Neural cell (in vitro differentiated cells): Measurements from ENCODE around the gene CARS2. TPM values are rescaled to one million over a fixed set of nuclear protein-coding genes. Genes with fewer than 3 reads are reported as not detected.

Experiments
- H2AFZ ChIP-seq: fragments of 200-600, 300-800 bp; sonication (generic), shearing (Covaris generic); 2 replicates; pipeline ENCODE4 v1.6.0; 2014; ENCODE audit warnings: low read depth, mild to moderate bottlenecking, antibody characterized with exemption, low read length, moderate library complexity
- H3F3A ChIP-seq: fragments of 200-600 bp; shearing (Covaris generic); 2 replicates; pipeline ENCODE4 v1.6.1; 2016; ENCODE audit warnings: mild to moderate bottlenecking, moderate library complexity, mixed read lengths, antibody characterized with exemption, low read length; ENCODE audit not compliant: insufficient read depth, poor library complexity, severe bottlenecking
- H3K27ac ChIP-seq: fragments of 200-600, 300-800 bp; sonication (generic), shearing (Covaris generic); 2 replicates; pipeline ENCODE4 v1.5.1; 2014; ENCODE audit warnings: mild to moderate bottlenecking, low read length, moderate library complexity
- H3K27me3 ChIP-seq: fragments of 300-800, 200-600 bp; sonication (generic), shearing (Covaris generic); 2 replicates; pipeline ENCODE4 v1.6.0; 2014; ENCODE audit warnings: mild to moderate bottlenecking, low read depth, low read length, moderate library complexity; ENCODE audit not compliant: insufficient read depth
- H3K36me3 ChIP-seq: fragments of 300-800, 200-600 bp; sonication (generic), shearing (Covaris generic); 2 replicates; pipeline ENCODE4 v1.5.1; 2014; ENCODE audit warnings: mild to moderate bottlenecking, antibody characterized with exemption, low read length, moderate library complexity; ENCODE audit not compliant: insufficient read depth
- H3K4me2 ChIP-seq: fragments of 300-800, 200-600 bp; sonication (generic), shearing (Covaris generic); 2 replicates; pipeline ENCODE4 v1.6.0; 2014; ENCODE audit warnings: mild to moderate bottlenecking, low read length
- H3K4me3 ChIP-seq: fragments of 300-800, 200-600 bp; sonication (generic), shearing (Covaris generic); 2 replicates; pipeline ENCODE4 v1.5.1; 2014; ENCODE audit warnings: mild to moderate bottlenecking, low read length, moderate library complexity
- H3K79me2 ChIP-seq: fragments of 200-600 bp; shearing (Covaris generic); replicated peaks from 2 replicates; pipeline ENCODE4 v1.6.0; 2014; ENCODE audit warnings: mild to moderate bottlenecking, low read length, moderate library complexity; ENCODE audit not compliant: insufficient read depth
- H3K9ac ChIP-seq: fragments of 300-800, 200-600 bp; sonication (generic), shearing (Covaris generic); 2 replicates; pipeline ENCODE4 v1.6.1; 2016; ENCODE audit warnings: mild to moderate bottlenecking, low read length, mixed read lengths
- H3K9me2 ChIP-seq: fragments of 200-600 bp; shearing (Covaris generic); 2 replicates; pipeline ENCODE4 v1.6.1; 2016; ENCODE audit warnings: mild to moderate bottlenecking, low read length, mixed read lengths; ENCODE audit not compliant: insufficient read depth
- H3K9me3 ChIP-seq: fragments of 200-600, 300-800 bp; sonication (generic), shearing (Covaris generic); 2 replicates; pipeline ENCODE4 v1.6.1; 2016; ENCODE audit warnings: mild to moderate bottlenecking, mixed run types, low read length, moderate library complexity, mixed read lengths
- H4K20me1 ChIP-seq: fragments of 200-600 bp; shearing (Covaris generic); 2 replicates; pipeline ENCODE4 v1.6.1; 2016; ENCODE audit warnings: mild to moderate bottlenecking, mixed run types; ENCODE audit not compliant: insufficient read depth
- EP300 ChIP-seq: fragments of 450-650 bp; conservative IDR thresholded peaks from 2 replicates; pipeline ENCODE4 v1.6.1; 2014; ENCODE audit warnings: antibody characterized with exemption, mild to moderate bottlenecking, moderate library complexity; ENCODE audit not compliant: poor library complexity, severe bottlenecking
- EZH2 ChIP-seq: fragments of 200-600, 300-800 bp; shearing (Covaris generic), sonication (generic); IDR thresholded peaks from 2 replicates; pipeline ENCODE4 v1.6.1; 2014; ENCODE audit warnings: antibody characterized with exemption, low read length, borderline replicate concordance, mild to moderate bottlenecking; ENCODE audit not compliant: insufficient read depth, poor library complexity, severe bottlenecking
- MXI1 ChIP-seq: fragments of 450-650 bp; conservative IDR thresholded peaks from 2 replicates; pipeline ENCODE4 v1.6.1; 2014; ENCODE audit warnings: antibody characterized with exemption, mild to moderate bottlenecking; ENCODE audit not compliant: poor library complexity, severe bottlenecking
- POLR2AphosphoS5 ChIP-seq: IDR thresholded peaks from 2 replicates; pipeline ENCODE4 v1.6.1; 2012
- RAD21 ChIP-seq: fragments of 450-650 bp; conservative IDR thresholded peaks from 2 replicates; pipeline ENCODE4 v1.6.1; 2014; ENCODE audit warnings: antibody characterized with exemption, mild to moderate bottlenecking, moderate library complexity
- SMC3 ChIP-seq: fragments of 450-650 bp; conservative IDR thresholded peaks from 2 replicates; pipeline ENCODE4 v1.6.1; 2014; ENCODE audit warnings: antibody characterized with exemption, mild to moderate bottlenecking, moderate library complexity; ENCODE audit not compliant: poor library complexity
- TAF1 ChIP-seq: IDR thresholded peaks from 2 replicates; pipeline ENCODE4 v1.6.1; 2012; ENCODE audit warnings: low read depth
- polyA plus RNA-seq: library from polyadenylated mRNA; depleted of rRNA; stranded (reverse); fragments of >200 nt; gene quantifications from 2 replicates; pipeline ENCODE4 v1.2.3, GENCODE V29; 2014
- TF ChIP-seq, protein P1 (sequence below): IDR thresholded peaks from 2 replicates; pipeline ENCODE4 v1.6.1; 2012; ENCODE audit warnings: borderline replicate concordance
- TF ChIP-seq, protein P2 (sequence below): fragments of 450-650 bp; IDR thresholded peaks from 2 replicates; pipeline ENCODE4 v1.5.1; 2014; ENCODE audit warnings: antibody characterized with exemption, mild to moderate bottlenecking, moderate library complexity; ENCODE audit not compliant: poor library complexity, severe bottlenecking

The CARS2 gene
- polyA plus RNA-seq, 1 donor from 2014 or later = 92.2 TPM

GRCh38 chr13:110663491-110663890 lies 42.4 kb downstream of the CARS2 start:
- H2AFZ ChIP-seq = no peak overlapping the region
- peaks cover 25% of the 10 kb centered on the region for H3K36me3 ChIP-seq
- no peak overlapping the region for H3K27ac ChIP-seq
- H3K4me3 ChIP-seq = no peak overlapping the region
- TF ChIP-seq MXI1 (no peak), EP300 (no peak), EZH2 (no peak)
- TF ChIP-seq, protein P1, sequence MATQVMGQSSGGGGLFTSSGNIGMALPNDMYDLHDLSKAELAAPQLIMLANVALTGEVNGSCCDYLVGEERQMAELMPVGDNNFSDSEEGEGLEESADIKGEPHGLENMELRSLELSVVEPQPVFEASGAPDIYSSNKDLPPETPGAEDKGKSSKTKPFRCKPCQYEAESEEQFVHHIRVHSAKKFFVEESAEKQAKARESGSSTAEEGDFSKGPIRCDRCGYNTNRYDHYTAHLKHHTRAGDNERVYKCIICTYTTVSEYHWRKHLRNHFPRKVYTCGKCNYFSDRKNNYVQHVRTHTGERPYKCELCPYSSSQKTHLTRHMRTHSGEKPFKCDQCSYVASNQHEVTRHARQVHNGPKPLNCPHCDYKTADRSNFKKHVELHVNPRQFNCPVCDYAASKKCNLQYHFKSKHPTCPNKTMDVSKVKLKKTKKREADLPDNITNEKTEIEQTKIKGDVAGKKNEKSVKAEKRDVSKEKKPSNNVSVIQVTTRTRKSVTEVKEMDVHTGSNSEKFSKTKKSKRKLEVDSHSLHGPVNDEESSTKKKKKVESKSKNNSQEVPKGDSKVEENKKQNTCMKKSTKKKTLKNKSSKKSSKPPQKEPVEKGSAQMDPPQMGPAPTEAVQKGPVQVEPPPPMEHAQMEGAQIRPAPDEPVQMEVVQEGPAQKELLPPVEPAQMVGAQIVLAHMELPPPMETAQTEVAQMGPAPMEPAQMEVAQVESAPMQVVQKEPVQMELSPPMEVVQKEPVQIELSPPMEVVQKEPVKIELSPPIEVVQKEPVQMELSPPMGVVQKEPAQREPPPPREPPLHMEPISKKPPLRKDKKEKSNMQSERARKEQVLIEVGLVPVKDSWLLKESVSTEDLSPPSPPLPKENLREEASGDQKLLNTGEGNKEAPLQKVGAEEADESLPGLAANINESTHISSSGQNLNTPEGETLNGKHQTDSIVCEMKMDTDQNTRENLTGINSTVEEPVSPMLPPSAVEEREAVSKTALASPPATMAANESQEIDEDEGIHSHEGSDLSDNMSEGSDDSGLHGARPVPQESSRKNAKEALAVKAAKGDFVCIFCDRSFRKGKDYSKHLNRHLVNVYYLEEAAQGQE = no peak
- no peak overlapping the region for H3K4me2 ChIP-seq
- no peaks in the 10 kb centered on the region for H4K20me1 ChIP-seq
- no peaks in the 10 kb centered on the region for H3K79me2 ChIP-seq
- H3K9me2 ChIP-seq = no peaks in the 10 kb centered on the region
- no peaks in the 10 kb centered on the region for H3K27me3 ChIP-seq
- no peak overlapping the region for H3K9ac ChIP-seq
- H3F3A ChIP-seq = no peaks in the 10 kb centered on the region
- H3K9me3 ChIP-seq = peaks cover 6% of the 10 kb centered on the region

DNA sequence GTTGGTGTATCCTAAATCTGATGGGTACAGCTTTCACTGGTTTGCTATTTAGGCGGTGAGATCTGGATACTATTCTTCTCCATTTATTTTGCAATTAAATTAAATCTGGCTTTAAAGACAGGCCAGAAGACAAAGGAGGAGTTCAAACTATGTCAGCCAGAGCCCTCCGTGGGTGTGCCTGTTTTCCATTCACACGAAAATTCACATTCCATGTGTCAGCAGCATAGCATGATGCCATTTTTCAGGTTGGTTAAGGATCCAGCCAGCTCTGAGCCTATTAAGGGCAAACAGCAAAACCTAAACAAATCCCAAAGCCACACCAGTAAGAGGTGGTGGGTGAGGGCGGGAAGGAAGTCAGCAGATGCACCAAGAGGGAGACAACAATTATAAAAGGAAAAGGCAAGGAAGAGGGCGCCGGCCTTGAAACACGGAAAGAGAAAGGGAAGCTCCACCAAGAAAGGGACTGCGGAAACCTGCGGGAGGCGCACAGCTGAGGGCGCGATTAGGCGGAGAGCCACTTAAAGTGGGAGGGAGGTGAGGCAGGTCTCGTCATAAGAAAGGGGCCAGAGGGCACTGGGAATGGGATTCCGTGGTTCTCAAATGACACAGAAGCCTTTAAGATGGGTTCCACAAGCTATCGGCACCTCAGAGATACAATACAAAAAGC lies 43.0 kb downstream of the CARS2 start:
- Histone ChIP-seq H3K4me3 (no peak overlapping the region), H3K4me2 (no peak overlapping the region), H3K79me2 (no peaks in the 10 kb centered on the region), H3F3A (no peaks in the 10 kb centered on the region), H3K9me2 (no peaks in the 10 kb centered on the region), H3K9me3 (peaks cover 6% of the 10 kb centered on the region), H3K36me3 (peaks cover 28% of the 10 kb centered on the region), H3K9ac (no peak overlapping the region), H3K27me3 (no peaks in the 10 kb centered on the region), H2AFZ (no peak overlapping the region), H4K20me1 (no peaks in the 10 kb centered on the region), H3K27ac (no peak overlapping the region)
- TF ChIP-seq SMC3 = no peak
- no peak for TF ChIP-seq RAD21
- TF ChIP-seq MXI1 = no peak
- no peak for TF ChIP-seq EZH2
- no peak for TF ChIP-seq TAF1
- TF ChIP-seq, protein P1 = no peak
- TF ChIP-seq POLR2AphosphoS5 = no peak
- TF ChIP-seq, protein P2, sequence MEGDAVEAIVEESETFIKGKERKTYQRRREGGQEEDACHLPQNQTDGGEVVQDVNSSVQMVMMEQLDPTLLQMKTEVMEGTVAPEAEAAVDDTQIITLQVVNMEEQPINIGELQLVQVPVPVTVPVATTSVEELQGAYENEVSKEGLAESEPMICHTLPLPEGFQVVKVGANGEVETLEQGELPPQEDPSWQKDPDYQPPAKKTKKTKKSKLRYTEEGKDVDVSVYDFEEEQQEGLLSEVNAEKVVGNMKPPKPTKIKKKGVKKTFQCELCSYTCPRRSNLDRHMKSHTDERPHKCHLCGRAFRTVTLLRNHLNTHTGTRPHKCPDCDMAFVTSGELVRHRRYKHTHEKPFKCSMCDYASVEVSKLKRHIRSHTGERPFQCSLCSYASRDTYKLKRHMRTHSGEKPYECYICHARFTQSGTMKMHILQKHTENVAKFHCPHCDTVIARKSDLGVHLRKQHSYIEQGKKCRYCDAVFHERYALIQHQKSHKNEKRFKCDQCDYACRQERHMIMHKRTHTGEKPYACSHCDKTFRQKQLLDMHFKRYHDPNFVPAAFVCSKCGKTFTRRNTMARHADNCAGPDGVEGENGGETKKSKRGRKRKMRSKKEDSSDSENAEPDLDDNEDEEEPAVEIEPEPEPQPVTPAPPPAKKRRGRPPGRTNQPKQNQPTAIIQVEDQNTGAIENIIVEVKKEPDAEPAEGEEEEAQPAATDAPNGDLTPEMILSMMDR = no peak
- no peak for TF ChIP-seq EP300
